Measurements from ENCODE around the gene SLC26A4. TPM values are rescaled to one million over a fixed set of nuclear protein-coding genes. Genes with fewer than 3 reads are reported as not detected.
A peak's percentile ranks its signal among the peaks of the same experiment; 100 is the strongest.
"Not testable (repeated sequence)": the region's sequence is repeated elsewhere in the genome, so short reads cannot be mapped to it uniquely, and the experiment has no call there.

The SLC26A4 gene
- polyA plus RNA-seq (ENCODE audit: insufficient read depth in 1 of 5, insufficient read length in 5 of 5, low replicate concordance in 1 of 5), result 1 to 10 TPM; 1.0 to 2.2 (median 1.3) TPM
- long read RNA-seq, donor 1, result 0 reads
- long read RNA-seq, donor 2, result 0 reads
- long read RNA-seq, donor 3, result 0 reads
- long read RNA-seq, donor 4, result 0 reads
- long read RNA-seq, donor 5, result 0 reads
- long read RNA-seq, donor 6, result 0 reads
- long read RNA-seq, donor 7, result 0 reads
- long read RNA-seq, donor 8, result 0 reads

GRCh38 chr7:107660381-107661080 lies at the start of gene SLC26A4:
Gene SLC26A4, plus strand, starts transcription at chr7:107660828. Its CDS starts 814 bp downstream, at chr7:107661642.
- no peak for DNase-seq

- no peak for DNase-seq
Measured at GRCh38 chr7:107613439-107613838, 47.2 kb upstream of the SLC26A4 start.

GRCh38 chr7:107613948-107614347 lies 46.7 kb upstream of the SLC26A4 start:
- DNase-seq, result no peak

GRCh38 chr7:107614425-107614824 lies 46.2 kb upstream of the SLC26A4 start:
- DNase-seq, result no peak

GRCh38 chr7:107615910-107616680 lies 44.5 kb upstream of the SLC26A4 start:
- DNase-seq, result no peak

GRCh38 chr7:107622429-107622828 lies 38.2 kb upstream of the SLC26A4 start:
- DNase-seq, result no peak

GRCh38 chr7:107622894-107623293 lies 37.7 kb upstream of the SLC26A4 start:
- no peak for DNase-seq

GRCh38 chr7:107627002-107627401 lies 33.6 kb upstream of the SLC26A4 start:
- DNase-seq, result no peak

- no peak for DNase-seq
Measured at GRCh38 chr7:107628461-107629064, 32.1 kb upstream of the SLC26A4 start.

- DNase-seq, result no peak
Measured at GRCh38 chr7:107630342-107630741, 30.3 kb upstream of the SLC26A4 start.

GRCh38 chr7:107631588-107632491 lies 28.8 kb upstream of the SLC26A4 start:
- DNase-seq, result no peak

- DNase-seq, result no peak
Measured at GRCh38 chr7:107632492-107632865, 28.1 kb upstream of the SLC26A4 start.

- no peak for DNase-seq
Measured at GRCh38 chr7:107638594-107638993, 22.0 kb upstream of the SLC26A4 start.

GRCh38 chr7:107639070-107639469 lies 21.6 kb upstream of the SLC26A4 start:
- not testable (repeated sequence) for DNase-seq

GRCh38 chr7:107641676-107642075 lies 19.0 kb upstream of the SLC26A4 start:
- no peak for DNase-seq

- no peak for DNase-seq
Measured at GRCh38 chr7:107642501-107642900, 18.1 kb upstream of the SLC26A4 start.

- DNase-seq, result no peak
Measured at GRCh38 chr7:107643407-107643806, 17.2 kb upstream of the SLC26A4 start.

GRCh38 chr7:107643938-107644308 lies 16.7 kb upstream of the SLC26A4 start:
- DNase-seq, result no peak

GRCh38 chr7:107644309-107644974 lies 16.2 kb upstream of the SLC26A4 start:
- DNase-seq, result peak; percentile 83

- DNase-seq, result no peak
Measured at GRCh38 chr7:107652642-107653041, 8.0 kb upstream of the SLC26A4 start.

GRCh38 chr7:107658467-107658866 lies 2.2 kb upstream of the SLC26A4 start:
- no peak for DNase-seq

Measured in right lung (tissue), 10 donors.